GM18499 (cell line): ENCODE results near the gene TRABD2A.

Experiments used
- ATAC-seq: cut with Tn5 transposase; IDR thresholded peaks from one replicate; pipeline ENCODE4 v1.9.1; 2021; ENCODE audit warnings: moderate number of reproducible peaks; ENCODE audit not compliant: insufficient read depth, unreplicated experiment

TRABD2A gene

DNA sequence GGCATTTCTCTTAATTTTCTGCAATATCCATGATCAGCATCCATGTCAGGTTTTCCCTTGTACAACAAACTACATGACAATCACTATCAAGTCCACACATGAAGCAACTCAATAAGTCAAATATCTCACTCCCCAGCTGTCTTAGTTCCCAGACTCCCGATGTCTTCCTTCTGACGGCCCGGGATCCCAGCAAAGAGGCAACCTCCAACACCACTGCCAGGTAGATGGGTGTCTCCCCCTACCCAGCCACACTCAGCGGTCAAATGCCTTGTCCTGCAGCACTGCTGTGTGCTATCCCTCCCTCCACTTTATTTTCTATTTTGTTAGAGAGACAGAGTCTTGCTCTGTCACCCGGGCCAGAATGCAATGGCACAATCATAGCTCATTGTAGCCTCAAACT is 23.3 kb downstream of the TRABD2A start:
- ATAC-seq: no peak

DNA sequence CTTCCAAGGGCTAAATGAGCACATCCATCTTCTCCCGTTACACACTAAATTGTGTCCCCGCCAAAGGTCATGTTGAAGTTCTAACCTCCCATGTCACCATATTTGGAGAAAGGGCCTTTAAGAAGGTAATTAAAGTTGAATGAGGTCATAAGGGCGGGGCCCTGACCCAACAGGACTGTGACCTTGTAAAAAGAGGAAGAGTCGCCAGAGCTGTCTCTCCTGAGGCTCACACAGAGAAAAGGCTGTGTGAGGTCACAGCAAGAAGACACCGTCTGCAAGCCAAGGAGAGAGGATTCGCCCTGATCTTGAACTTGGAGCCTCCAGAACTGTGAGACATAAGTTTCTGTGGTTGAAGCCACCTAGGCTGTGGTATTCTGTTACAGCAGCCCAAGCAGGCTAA is 24.1 kb downstream of the TRABD2A start:
- ATAC-seq: no peak

DNA sequence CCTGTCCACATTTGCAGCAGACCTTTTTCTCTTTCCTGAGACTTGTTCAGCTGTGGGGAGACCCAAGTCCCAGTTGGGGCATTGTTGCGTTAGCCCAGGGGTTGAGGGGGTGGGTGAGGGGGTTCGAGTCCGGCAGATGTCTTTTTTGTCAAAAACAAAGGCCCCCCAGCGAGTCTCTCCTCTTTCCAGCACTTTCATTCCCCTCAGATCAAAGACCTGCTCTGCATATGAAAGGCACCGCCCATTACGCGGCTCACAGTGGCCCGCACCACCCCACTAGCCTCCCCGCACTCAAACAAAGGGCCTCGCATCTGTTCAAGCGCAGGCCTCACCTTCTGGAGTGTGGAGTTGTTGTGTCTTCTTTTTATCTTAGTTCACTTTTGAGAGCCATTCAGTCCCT is 25.2 kb downstream of the TRABD2A start:
- no peak for ATAC-seq

DNA sequence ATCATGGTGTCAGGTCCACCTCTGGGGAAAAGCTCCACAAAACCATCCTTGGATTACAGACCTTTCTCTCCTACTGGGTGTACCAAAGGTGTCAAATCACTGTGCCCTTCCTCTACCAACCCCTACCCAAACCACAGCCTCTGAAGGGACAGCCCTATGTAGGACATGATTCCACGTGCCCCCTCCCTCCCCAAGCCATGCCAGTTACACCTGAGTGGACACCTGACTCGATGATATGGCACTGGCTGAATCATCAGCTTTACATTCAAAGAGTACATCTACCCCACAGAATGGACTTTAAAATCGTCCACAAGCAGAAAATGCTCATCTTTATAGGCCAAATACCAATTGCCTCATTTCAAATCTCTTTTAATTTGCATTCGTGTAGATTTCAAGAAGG is 26.0 kb downstream of the TRABD2A start:
- no peak for ATAC-seq

DNA sequence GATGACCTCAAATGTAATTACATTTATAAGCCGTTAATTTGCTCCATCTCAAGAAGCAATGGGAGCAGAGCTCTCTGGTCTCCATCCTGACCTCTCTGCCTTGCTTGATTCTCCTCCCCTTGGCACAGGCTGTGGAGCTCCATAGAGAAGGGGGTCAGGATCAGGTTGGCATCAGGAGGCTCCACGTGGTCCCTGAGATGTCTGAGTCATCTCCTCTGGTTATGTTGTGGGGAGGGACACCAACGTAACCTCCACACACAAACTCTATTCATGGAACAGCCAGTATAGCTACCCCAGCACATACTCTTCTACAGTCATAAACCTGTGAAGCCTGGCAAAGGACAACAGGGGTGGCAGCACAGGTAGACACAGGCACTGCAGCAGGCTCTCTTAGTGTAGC is 29.0 kb downstream of the TRABD2A start:
- ATAC-seq: no peak

DNA sequence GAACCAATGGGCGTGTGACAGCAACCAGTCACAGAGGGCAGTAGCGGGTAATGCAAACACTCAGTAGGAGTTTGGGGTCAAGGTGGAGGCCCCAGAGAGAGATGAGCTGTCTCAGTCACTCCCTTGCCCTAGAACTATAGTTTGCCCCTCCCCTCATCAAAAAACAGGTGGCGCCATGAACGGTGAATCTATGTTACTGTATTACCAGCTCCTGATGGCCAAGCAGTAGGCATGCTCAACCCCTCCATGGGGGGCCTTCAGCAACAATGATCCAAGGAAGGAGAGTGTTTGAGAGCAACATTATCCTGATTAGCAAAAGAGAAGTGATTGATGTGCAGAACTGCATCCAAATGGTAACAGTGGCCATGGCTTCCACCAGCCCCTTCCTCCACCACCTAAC is 30.4 kb downstream of the TRABD2A start:
- no peak for ATAC-seq

DNA sequence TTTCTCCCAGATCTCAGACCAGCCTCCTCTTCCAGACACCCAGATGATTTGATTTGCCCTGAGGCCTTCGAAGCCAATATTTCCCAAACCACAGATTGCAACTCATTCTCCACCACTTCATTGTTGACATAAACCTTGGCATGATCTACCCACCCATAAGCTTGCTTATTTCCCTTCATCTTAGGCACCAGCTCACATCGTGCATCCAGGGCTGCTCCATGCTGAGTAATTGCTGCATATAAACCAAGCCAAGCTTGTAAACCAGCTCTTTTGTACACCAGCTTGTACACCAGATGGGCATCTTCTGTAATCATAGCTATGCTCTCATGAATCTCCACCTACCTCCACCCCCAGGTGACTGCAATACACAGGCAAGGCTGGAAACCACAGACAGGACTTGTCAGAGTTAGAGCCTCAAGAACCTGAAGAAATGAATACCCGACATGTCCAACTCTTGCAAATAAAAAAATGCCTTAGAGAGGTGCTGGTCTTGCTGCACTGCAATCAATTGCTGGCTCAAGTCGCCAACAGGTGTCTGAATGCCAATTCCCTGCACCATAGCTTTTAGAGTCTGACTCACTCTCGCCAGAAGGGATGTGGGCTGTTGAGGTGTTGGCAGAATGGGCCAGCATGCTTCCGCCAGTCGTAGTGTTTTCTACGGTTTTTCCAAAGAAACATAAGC is 31.5 kb downstream of the TRABD2A start:
- ATAC-seq: no peak

DNA sequence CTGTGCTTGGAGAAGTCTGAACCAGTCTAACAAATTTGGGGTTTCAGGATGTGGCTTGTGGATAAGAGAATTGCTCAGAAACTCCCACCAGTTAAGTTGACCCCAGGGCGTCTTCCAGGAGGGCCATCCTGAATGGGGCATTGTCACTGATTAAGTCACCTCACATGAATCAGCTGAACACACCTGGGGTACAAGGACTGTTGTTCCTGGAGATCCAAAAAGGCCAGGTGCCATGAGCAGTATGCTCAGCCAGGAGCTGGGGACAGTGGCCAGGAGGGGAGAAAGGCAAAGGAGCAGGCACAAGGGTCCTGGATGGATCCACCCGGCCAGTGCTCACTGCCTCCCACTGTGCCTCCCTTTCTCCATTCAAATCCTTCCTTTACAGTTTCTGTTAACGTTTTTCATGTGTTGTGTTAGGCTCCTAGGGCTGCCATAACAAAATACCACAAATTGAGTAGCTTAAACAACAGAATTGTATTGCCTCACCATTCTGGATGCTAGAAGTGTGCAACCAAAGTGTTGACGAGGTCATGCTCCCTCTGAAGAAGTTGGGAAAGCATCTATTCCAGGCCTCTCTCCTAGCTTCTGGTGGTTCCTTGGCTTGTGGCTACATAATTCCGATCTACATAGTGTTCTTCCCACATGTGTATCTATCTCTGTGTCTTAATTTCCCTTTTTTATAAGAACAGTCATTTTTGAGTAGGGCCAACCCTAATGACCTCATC is 33.4 kb downstream of the TRABD2A start:
- ATAC-seq: no peak

DNA sequence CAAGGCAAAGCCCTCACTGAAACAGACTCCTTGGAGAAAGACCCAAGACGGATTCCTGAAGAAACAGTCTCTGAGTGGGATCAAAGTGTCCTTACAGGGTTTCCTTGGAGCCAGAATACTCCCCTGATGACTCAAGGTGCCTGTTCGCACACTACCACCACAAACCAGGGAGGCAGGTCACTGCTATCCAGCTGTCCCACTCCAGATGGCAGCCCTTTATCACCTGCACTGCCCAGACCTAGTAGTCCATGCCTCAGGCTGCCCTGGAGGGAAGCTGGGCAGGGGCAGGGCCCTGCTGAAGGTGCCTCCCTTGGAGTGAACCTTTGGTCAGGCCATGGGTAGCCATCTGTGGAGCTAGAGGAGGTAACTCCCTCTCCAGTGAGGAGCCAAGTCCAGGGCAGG is 34.1 kb downstream of the TRABD2A start:
- ATAC-seq: no peak

DNA sequence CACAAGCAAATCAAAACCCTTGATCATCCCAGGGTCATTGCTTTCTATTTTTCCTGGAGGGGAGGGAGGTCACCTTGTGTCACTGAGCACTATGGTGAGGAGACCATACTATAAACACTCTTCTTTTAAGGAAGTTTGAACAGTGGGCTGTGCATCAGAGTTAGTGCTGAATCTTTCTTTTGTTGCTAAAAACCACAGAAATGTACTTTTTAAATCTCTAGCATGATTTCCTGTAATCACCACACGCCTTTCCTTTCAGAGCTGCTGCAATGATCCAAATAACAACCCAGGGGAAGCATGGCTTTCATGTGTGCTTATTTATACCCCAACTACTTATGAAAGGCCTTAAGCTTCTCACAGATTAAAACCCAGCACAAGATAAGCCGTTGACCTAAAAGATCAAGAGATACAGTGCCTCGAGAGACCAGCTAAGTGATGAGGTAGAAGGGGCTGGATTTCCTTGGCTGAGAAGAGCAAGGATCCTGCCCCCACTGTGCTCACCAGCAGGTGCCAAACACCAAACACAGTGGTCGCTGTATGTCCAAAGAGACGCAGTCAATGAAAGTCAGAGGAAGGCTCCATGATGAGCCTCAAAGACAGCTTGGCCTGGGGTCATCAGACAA is 34.7 kb downstream of the TRABD2A start:
- ATAC-seq: no peak

DNA sequence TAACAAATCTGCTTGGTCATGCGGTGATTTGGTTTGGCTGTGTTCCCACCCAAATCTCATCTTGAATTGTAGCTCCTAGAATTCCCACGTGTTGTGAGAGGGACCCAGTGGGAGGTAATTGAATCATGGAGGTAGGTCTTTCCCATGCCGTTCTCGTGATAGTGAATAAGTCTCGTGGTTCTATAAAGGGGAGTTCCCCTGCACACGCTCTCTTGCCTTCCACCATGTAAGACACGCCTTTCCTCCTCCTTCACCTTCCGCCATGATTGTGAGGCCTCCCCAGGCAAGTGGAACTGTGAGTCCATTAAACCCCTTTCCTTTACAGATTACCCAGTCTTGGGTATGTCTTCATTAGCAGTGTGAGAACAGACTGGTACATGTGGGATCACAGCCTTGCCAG is 36.7 kb downstream of the TRABD2A start:
- ATAC-seq: no peak

DNA sequence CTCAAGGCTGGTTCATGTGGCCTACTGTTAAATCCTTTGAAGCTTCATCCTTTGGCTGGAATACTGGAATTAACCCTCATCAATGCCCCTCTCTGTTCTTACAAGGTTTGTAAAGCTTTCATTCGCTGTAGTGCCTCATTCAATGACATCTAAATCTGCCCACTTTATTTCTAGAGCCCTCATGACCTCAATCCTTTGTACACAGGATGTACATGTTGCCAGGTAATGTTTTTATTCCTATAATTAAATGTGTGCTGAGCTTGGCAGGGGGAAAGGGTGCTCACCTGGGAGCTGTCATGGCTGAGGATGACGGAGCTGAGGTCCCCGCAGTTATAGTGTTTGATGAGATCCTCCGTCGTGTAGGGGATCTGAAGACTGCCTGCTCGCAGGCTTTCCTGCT is 39.3 kb downstream of the TRABD2A start:
- no peak for ATAC-seq

DNA sequence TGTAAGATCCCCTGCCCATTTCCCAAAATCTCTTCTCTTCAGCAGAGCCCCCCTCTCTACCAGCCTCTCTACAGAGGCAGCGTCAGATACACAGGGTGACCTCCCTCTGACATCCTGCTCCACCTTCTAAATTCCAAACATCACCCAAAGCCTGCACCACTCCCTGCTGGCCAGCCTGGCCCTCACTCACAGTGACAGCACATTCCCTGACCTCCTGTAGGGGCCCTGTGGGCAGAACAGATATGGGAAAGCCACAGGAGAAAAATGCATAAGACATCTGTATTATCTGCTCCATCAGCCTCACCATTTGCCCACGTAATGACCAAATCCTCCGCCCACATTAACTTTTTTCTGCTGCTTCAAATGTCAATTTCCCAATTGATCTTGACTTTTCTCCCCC is 40.6 kb downstream of the TRABD2A start:
- ATAC-seq: no peak

DNA sequence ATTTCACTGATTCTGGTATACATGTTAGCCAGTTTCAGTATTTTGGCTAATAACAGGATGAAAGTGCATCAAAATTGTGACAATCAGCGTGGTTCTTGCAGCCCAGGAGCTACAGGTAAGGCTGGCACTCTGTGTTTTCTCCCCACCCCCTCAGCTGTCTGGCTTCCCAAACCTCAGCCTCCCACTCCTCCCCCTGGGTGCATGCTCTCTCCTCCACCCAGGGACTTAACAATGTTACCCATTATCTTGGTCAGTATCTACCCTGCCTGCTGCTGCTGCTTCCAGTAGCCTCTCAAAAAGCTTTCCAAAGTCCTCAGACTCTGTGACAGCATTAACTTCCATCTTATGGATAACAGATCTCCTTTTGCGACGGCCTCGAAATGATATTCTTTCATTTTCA is 41.0 kb downstream of the TRABD2A start:
- no peak for ATAC-seq

DNA sequence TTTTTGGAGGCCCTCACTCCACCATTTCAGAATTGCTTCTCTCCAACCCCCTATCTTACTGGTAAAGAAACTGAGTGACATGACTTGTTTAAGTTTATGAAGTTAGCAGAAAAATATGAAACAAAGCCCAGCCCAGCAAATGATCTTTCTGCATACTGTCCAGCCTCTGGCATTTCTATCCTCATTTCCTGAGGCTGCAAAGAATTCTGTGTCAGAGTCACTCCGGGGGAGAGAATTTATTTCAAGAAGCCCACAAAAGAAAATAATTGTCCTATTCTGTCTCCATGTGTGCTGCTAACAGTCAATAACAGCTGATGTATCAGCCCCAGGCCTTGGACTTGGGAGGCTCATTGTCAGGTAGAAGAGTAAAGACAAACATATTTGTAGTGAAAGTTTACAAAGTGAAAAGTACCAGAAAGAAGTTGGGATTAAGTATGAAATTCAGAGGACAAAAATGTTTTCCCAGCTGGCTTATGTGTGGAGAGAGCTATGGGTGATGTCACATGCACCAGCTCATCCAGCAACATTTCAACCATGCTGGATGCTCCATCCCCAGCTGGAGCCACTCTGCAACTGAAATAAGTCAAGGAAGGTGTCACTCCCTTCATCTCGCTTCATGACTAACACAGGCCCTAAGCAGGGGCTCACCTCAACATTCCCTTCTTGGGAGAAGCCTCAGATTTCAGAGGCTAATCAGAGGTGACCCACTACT is 42.3 kb downstream of the TRABD2A start:
- no peak for ATAC-seq

DNA sequence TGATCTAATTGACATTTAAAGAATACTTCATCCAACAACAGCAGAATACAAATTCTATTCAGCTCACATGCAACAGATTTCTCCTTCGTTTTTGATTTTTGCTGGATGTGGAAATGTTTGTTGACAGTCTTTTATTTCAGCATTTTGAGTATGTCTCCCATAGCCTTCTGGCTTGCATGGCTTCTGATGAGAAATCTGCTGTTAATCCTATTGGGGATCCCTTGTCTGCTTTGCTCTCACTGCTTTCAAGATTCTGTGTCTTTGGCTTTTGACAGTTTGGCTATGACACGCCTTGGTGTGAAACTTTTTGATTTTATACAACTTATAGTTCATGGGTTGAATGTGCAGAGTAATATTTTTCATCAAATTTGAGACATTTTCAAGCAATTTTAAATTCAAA is 44.7 kb downstream of the TRABD2A start:
- no peak for ATAC-seq

DNA sequence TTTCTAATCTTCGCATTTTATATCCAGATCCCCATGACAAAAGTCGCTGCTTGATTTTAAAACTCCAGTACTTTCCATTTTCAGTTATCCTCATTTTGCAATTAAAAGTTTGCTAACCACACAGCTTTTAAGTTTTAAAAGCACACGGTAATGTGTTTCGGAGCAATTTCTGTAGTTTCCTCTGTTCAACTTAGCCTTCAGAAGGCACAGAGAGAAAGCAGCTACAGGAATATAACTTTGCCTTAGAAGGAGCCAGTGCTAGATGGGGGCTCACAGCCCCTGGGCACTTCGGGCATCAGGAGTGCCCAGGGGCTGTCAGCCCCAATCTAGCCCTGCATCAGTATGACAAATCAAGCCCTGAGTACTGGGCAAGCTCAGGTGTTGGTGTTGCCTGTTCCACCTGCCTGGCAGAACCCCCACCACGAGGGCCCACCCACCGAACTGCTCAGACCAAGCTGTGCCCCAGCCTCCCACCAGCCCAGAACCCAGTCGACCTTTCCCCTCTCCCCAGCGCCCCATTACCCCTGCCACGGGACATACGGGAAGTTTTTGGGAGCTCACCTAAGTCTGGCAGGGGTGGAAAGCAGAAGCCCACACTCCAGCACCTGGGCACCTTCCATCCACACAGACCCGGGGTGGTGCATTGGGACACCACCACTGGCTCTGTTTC is 47.3 kb downstream of the TRABD2A start:
- no peak for ATAC-seq

DNA sequence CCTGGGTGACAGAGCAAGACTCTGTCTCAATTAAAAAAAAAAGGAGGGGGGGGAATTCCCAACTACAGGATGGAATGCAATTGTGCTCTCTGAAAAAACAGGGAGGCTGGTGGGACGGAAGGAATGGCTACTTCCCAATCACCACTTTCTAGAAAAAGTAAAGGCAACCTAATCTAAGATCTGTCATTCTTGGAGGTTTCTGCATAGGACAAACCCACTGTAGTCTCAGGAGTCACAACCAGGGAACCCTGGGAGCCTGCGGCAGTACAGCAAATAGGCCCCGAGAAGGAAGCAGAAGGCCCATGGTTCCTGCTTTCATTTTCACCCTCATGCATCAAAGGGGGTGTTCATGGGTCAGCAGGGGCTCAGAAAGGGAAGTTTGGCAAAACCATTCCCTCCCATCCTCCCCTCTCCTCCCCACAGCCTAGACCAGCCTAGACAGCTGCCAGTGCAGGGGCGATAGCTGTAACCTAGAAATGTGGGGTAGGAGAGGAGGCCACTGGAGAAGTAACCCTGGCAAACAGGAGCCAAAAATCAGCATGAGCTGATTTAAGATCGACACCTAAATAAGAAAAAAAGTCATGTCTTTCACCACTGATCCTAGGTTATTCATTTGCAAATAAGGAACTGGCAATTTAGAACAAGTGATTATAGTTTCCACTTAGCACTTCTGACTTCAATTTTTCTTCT is 48.0 kb downstream of the TRABD2A start:
- ATAC-seq: peak; percentile 56

DNA sequence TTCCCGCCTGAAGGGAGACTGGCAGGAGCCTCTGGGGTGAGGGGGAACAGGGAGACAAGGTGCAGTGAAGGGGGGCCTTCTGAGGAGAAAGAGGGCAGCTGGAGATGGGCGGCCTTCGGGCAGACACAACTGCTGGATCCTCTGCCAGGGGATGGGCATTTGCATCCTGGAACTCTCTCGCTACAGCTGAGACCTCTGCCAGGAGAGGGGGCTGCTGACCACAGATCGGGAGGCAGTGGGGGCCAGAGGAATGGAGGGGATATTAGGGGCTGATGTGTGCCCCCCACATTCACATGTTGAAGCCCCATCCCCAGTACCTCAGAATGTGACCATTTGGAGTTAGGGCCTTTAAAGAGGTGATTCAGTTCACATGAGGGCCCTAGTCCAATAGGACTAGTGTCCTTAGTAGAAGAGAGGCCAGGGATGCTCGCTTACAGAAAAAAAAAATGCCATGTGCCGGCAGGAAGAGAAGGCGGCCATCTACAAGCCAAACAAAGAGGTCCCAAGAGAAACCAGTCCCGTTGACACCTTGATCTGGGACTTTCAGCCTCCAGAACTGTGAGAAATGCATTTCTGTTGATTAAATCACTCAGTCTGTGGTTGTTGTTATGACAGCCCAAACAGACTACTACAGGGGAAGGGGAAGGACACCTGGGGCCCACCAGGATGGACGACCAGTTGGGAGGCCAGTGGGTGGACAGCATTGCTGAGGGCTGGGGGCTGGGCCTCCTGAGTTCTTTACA is 50.0 kb downstream of the TRABD2A start:
- ATAC-seq: no peak
